ENCODE data around the gene ARID5B.

Gene ARID5B

GRCh38 chr10:61900829-61901792, at the start of gene ARID5B:
Gene ARID5B, plus strand, starts transcription at chr10:61901699. Its CDS starts 11 bp downstream, at chr10:61901710.
- TF ChIP-seq CTCF (IDR thresholded peaks at IDR 0.05; ENCODE audit: extremely low read depth, missing control alignments) = no peak
- peak; percentile 69 for DNase-seq (ENCODE audit: low spot score)

- no peak for TF ChIP-seq CTCF (IDR thresholded peaks at IDR 0.05; ENCODE audit: extremely low read depth, missing control alignments)
- DNase-seq (ENCODE audit: low spot score) = no peak
These were observed 49.2 kb upstream of the ARID5B start for GRCh38 chr10:61852261-61852660.

GRCh38 chr10:61855771-61856170, 45.7 kb upstream of the ARID5B start:
- no peak for DNase-seq (ENCODE audit: low spot score)
- no peak for TF ChIP-seq CTCF (IDR thresholded peaks at IDR 0.05; ENCODE audit: extremely low read depth, missing control alignments)

GRCh38 chr10:61857746-61858145, 43.8 kb upstream of the ARID5B start:
- no peak for DNase-seq (ENCODE audit: low spot score)

GRCh38 chr10:61859786-61860185, 41.7 kb upstream of the ARID5B start:
- no peak for TF ChIP-seq CTCF (IDR thresholded peaks at IDR 0.05; ENCODE audit: extremely low read depth, missing control alignments)

More at GRCh38 chr10:61857746-61858145, 43.8 kb upstream of the ARID5B start:
- no peak for TF ChIP-seq CTCF (IDR thresholded peaks at IDR 0.05; ENCODE audit: extremely low read depth, missing control alignments)

GRCh38 chr10:61860964-61861758, 40.3 kb upstream of the ARID5B start:
- TF ChIP-seq CTCF (IDR thresholded peaks at IDR 0.05; ENCODE audit: extremely low read depth, missing control alignments) = no peak
- no peak for DNase-seq (ENCODE audit: low spot score)

More at GRCh38 chr10:61859786-61860185, 41.7 kb upstream of the ARID5B start:
- no peak for DNase-seq (ENCODE audit: low spot score)

GRCh38 chr10:61863981-61864380, 37.5 kb upstream of the ARID5B start:
- no peak for TF ChIP-seq CTCF (IDR thresholded peaks at IDR 0.05; ENCODE audit: extremely low read depth, missing control alignments)
- no peak for DNase-seq (ENCODE audit: low spot score)
